Measurements from ENCODE around the gene PROCA1. TPM values are rescaled to one million over a fixed set of nuclear protein-coding genes. Genes with fewer than 3 reads are reported as not detected.

PROCA1 gene
- total and polyA plus RNA-seq, 3 donors from 2014 or later = 90.2 to 322 (median 286) TPM

- WGBS, 2 donors = 86 to 89% methylated on average over 5 of the region's 5 CpGs
- no peaks in the 10 kb centered on the region for H3K36me3 ChIP-seq (ENCODE audit: low read depth, missing control alignments)
- intact Hi-C loops (cut with DNase I; ENCODE audit: low total_unique reads) = no loop called here
Observed at GRCh38 chr17:28685366-28685765, 26.3 kb downstream of the PROCA1 start.

GRCh38 chr17:28684963-28685362 is 26.7 kb downstream of the PROCA1 start:
- no peaks in the 10 kb centered on the region for H3K27me3 ChIP-seq
- no peaks in the 10 kb centered on the region for H3K36me3 ChIP-seq (ENCODE audit: low read depth, missing control alignments)
- 33 to 71% methylated on average over 3 of the region's 3 CpGs for WGBS, 2 donors
- H3K9me3 ChIP-seq = no peaks in the 10 kb centered on the region
- intact Hi-C loops (cut with DNase I; ENCODE audit: low total_unique reads) = no loop called here
- DNase-seq = peak; percentile 89
- no peak overlapping the region for H3K27ac ChIP-seq
- no peak overlapping the region for H3K4me3 ChIP-seq
- TF ChIP-seq POLR2A (IDR thresholded peaks at IDR 0.05) = no peak
- TF ChIP-seq, protein P1, sequence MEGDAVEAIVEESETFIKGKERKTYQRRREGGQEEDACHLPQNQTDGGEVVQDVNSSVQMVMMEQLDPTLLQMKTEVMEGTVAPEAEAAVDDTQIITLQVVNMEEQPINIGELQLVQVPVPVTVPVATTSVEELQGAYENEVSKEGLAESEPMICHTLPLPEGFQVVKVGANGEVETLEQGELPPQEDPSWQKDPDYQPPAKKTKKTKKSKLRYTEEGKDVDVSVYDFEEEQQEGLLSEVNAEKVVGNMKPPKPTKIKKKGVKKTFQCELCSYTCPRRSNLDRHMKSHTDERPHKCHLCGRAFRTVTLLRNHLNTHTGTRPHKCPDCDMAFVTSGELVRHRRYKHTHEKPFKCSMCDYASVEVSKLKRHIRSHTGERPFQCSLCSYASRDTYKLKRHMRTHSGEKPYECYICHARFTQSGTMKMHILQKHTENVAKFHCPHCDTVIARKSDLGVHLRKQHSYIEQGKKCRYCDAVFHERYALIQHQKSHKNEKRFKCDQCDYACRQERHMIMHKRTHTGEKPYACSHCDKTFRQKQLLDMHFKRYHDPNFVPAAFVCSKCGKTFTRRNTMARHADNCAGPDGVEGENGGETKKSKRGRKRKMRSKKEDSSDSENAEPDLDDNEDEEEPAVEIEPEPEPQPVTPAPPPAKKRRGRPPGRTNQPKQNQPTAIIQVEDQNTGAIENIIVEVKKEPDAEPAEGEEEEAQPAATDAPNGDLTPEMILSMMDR (IDR thresholded peaks at IDR 0.05) = peak in 1 of 3 experiments; percentile 13
- no peaks in the 10 kb centered on the region for H3K4me1 ChIP-seq

More at GRCh38 chr17:28685366-28685765, 26.3 kb downstream of the PROCA1 start:
- Histone ChIP-seq H3K4me1 (no peaks in the 10 kb centered on the region), H3K4me3 (no peak overlapping the region), H3K27me3 (no peaks in the 10 kb centered on the region), H3K9me3 (no peaks in the 10 kb centered on the region), H3K27ac (no peak overlapping the region)
- no peak for TF ChIP-seq POLR2A (IDR thresholded peaks at IDR 0.05)
- TF ChIP-seq, protein P1 (IDR thresholded peaks at IDR 0.05) = no peak
- no peak for DNase-seq

DNA sequence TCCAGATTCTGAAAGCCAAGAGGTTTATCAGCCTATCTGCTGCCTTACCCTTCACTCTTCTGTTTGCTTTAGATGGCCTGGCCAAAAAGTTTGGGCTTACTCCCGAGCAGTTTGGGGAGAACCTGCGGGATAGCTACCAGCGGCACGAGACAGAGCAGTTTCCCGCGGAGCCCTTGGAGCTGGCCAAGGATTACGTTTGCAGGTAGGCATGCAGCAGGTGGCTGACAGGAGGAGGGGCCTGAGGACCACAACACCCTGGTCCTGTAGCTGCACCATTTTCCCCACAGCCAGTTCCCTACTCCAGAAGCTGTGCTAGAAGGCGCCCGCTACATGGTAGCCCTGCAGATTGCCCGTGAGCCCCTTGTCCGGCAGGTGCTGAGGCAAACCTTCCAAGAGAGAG is 29.0 kb downstream of the PROCA1 start:
- no peaks in the 10 kb centered on the region for H3K4me1 ChIP-seq
- H3K9me3 ChIP-seq = no peaks in the 10 kb centered on the region
- H3K36me3 ChIP-seq (ENCODE audit: low read depth, missing control alignments) = no peaks in the 10 kb centered on the region
- no peak overlapping the region for H3K4me3 ChIP-seq
- no peak overlapping the region for H3K27ac ChIP-seq
- no peaks in the 10 kb centered on the region for H3K27me3 ChIP-seq
- DNase-seq = no peak
- intact Hi-C loops (cut with DNase I; ENCODE audit: low total_unique reads) = no loop called here
- WGBS, 2 donors = 92 to 94% methylated on average over 2 to 11 of the region's 11 CpGs
- TF ChIP-seq, protein P1 (IDR thresholded peaks at IDR 0.05) = no peak
- no peak for TF ChIP-seq POLR2A (IDR thresholded peaks at IDR 0.05)

DNA sequence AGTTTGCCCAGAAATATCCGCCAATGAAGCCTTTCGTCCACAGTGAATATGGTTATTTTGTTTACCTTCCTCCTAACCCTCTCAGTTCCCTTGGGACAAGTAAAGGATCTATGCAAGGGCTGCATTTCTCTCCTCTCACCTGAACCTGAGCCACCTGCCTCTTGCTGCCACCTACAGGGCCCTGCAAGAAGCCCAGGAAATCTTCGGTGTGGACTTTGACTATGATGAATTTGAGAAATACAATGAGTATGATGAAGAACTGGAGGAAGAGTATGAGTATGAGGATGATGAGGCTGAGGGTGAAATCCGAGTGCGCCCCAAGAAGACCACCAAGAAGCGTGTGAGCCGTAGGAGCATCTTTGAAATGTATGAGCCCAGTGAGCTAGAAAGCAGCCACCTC is 35.7 kb downstream of the PROCA1 start:
- intact Hi-C loops (cut with DNase I; ENCODE audit: low total_unique reads) = no loop called here
- Histone ChIP-seq H3K27me3 (no peaks in the 10 kb centered on the region), H3K4me1 (no peaks in the 10 kb centered on the region), H3K9me3 (no peaks in the 10 kb centered on the region), H3K36me3 (ENCODE audit: low read depth, missing control alignments) (no peaks in the 10 kb centered on the region), H3K27ac (no peak overlapping the region), H3K4me3 (no peak overlapping the region)
- 86 to 87% methylated on average over 7 of the region's 7 CpGs for WGBS, 2 donors
- TF ChIP-seq, protein P1 (IDR thresholded peaks at IDR 0.05) = no peak
- TF ChIP-seq POLR2A (IDR thresholded peaks at IDR 0.05) = no peak
- DNase-seq = no peak

- no peak for DNase-seq
- no peaks in the 10 kb centered on the region for H3K4me1 ChIP-seq
- H3K36me3 ChIP-seq (ENCODE audit: low read depth, missing control alignments) = no peaks in the 10 kb centered on the region
- intact Hi-C loops (cut with DNase I; ENCODE audit: low total_unique reads) = no loop called here
- TF ChIP-seq, protein P1 (IDR thresholded peaks at IDR 0.05) = no peak
- no peak for TF ChIP-seq POLR2A (IDR thresholded peaks at IDR 0.05)
- 87 to 90% methylated on average over 3 of the region's 3 CpGs for WGBS, 2 donors
- H3K9me3 ChIP-seq = no peaks in the 10 kb centered on the region
- no peak overlapping the region for H3K27ac ChIP-seq
- H3K27me3 ChIP-seq = no peaks in the 10 kb centered on the region
- no peak overlapping the region for H3K4me3 ChIP-seq
Observed at GRCh38 chr17:28675490-28675889, 36.2 kb downstream of the PROCA1 start.
